ENCODE data around the gene TANGO2.

GRCh38 chr22:20017622-20017958 is 3.3 kb upstream of the TANGO2 start:
- no peak for TF ChIP-seq CTCF (IDR thresholded peaks at IDR 0.05 in 8 of 11, conservative IDR thresholded peaks at IDR 0.05 in 3 of 11)
- TF ChIP-seq POLR2A (IDR thresholded peaks at IDR 0.05) = no peak
